ENCODE measurements around the gene ABCA8. TPM values are rescaled to one million over a fixed set of nuclear protein-coding genes. Genes with fewer than 3 reads are reported as not detected.

ABCA8 gene
- total and polyA plus RNA-seq, 2 of the 8 experiments (the other 6 are each of a cell fraction or from before 2014, with no cell fraction given) = not detected

- no peak for TF ChIP-seq CHD7 (IDR thresholded peaks at IDR 0.05; ENCODE audit: insufficient replicate concordance, low read length)
- TF ChIP-seq RAD21 (IDR thresholded peaks at IDR 0.05 in 1 of 2, conservative IDR thresholded peaks at IDR 0.05 in 1 of 2; ENCODE audit: low read depth in 2 of 2, low read length in 2 of 2) = no peak
- no peak for TF ChIP-seq SAP30 (IDR thresholded peaks at IDR 0.05; ENCODE audit: insufficient read depth, insufficient replicate concordance, low read length)
- no peak for TF ChIP-seq YY1 (IDR thresholded peaks at IDR 0.05; ENCODE audit: low read depth, low read length)
- no peak for TF ChIP-seq FOSL1 (IDR thresholded peaks at IDR 0.05; ENCODE audit: insufficient read depth, low read depth, low read length)
- TF ChIP-seq GTF2F1 (IDR thresholded peaks at IDR 0.05; ENCODE audit: borderline replicate concordance, low read depth, low read length) = no peak
- TF ChIP-seq TAF1 (IDR thresholded peaks at IDR 0.05; ENCODE audit: low read depth, low read length) = no peak
These were observed 84.9 kb downstream of the ABCA8 start (continued) for GRCh38 chr17:68870161-68870826.
